HT1080 (cell line): ENCODE data around the gene GH2. TPM values are rescaled to one million over a fixed set of nuclear protein-coding genes. Genes with fewer than 3 reads are reported as not detected.

Source experiments
- DNase-seq: peaks from one replicate; pipeline ENCODE4 v3.0.0-alpha.2; 2015; ENCODE audit warnings: low read depth
- total RNA-seq: library from RNA; depleted of rRNA; stranded (reverse); fragments of >200 nt; shearing (Covaris generic); gene quantifications from 2 replicates; pipeline ENCODE4 v1.2.3, GENCODE V29; 2014

The GH2 gene
- total RNA-seq, 1 experiment from 2014 or later = not detected

DNA sequence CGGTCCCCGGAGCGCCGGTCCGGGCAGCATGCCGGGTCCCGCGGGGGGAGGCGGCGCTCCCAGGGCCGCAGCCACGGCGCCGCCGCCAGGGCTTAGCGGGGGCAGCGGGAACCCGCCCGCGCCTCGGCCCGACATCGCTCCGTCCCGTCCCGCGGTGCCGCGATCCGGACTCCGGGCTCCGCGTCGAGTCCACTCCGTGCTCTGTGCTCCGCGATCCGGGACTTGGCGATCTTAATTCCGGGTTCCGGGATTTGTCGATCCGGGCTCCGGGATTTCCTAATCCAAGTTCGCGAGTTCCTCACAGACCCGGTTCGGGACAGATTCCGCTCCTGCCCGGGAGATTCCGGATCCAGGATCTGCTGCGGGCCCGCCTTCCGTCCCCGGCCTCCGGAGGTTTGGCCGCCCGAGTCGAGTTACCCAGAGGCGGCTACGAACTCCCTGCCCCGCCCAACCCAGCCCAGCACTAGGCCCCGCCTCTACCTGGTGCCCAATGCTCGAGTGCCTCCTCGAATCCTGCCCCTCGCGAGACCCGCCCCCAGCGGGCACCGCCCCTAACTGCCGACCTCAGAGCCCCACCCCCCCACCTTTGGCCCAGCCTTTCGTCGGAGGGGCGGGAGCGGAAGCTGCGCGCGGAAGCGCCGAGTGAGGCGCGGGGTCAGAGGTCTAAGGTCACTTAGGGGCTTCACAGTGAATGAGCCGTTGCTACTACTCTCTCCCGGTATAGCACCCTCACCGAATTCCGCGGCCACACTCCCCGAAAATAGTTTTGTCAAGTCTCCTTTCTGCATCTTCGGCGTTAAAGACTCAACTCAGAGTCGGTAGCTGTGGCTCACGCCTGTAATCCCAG lies 39.0 kb downstream of the GH2 start, which contains the start of gene SMARCD2:
TSS of gene SMARCD2 (minus strand) at position 146 of the 847 bp plus-strand sequence. CDS start at position 135, 11 bp downstream.
- DNase-seq = peak; percentile 97

DNA sequence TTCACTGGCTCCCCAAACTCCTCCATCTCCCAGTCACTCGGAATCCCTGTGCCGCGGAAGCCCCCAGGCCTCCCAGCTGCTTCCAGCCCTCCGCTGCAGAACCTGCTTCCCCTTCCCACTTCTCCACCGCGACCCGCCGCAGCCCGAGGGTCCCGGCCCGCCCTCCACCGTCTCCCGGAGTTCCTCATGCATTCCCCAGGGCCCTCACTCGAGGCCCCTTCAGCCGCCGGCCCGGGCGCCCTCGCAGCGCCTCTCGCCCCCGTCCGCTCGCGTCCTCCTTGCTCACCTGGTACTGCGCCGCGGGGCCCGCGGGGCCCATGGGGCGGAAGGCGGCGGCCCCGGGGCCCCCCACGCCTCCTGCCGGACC lies 39.6 kb downstream of the GH2 start:
- no peak for DNase-seq

DNA sequence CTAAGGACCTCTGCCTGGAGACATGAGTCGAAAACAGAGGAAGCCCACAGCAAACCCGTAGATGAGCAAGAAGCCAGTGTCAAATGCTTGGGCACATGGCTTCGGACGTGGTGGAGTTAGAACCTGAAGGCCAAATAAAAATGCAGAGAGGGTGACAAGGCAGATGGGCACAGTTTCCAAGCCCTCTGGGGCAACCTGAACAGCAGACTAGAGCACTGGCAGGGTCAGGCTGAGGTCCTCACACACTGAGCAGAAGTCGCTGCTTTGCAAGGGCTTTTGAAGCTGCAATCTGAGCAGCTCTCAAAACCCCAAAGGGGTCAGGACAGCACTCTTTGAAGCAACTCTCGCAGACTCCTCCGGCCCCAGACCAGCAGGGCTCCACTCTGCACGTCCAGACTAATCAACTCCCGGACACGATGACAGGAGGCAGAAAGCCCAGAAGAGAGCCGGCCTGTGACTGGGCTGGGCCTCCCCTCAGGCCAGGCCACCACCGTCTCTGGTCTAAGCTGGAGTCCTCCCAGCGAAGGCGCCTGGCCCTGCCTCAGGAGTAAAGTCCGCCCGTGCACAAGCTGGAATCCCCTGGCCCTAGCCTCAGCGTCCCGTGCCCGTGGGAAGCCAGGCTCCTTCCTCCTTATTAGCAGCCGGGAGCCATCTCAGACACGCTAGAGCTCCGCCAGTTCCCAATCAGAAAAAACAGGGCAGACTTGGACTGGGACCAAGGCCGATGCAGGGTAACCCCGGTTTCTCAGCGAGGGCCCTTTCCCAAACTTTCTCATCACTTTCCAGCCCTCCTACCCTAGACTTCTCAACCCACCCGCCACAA lies 40.2 kb downstream of the GH2 start:
- no peak for DNase-seq

DNA sequence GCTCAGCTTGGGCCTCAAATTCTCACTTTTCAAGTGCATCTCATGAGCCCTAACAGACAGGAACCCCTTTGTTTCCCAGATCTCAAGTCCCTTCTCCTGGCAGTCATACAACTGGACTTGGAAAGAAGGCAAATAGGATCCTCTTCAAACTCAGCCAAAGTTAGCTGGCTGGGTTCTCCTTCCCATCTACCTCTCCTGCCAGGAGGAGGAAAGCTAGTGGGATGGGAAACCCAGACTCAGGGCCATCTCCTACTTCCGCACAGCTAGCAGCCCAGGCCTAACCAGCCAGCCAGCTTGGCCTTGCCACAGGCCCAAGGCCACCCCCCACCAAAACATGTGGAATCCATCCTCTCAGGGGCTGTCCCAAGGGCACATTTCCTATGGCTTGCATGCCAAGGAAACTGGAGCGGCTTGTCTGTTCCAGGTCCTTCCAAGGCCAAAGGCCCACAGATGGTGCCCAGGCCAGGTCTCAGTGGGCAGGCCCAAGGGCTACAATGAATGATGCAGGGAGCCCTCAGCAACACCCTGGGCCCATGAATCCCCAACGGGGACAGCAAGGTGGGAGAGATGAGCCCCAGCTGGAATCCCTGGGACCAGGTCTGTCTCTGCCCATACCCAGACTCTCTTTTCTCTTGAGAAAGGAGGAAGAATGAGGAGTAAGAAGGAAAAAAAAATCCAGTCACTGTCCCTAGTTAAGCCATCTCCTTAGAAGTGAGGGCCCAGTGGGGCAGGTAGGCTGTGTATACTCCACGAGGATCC lies 41.0 kb downstream of the GH2 start:
- no peak for DNase-seq

DNA sequence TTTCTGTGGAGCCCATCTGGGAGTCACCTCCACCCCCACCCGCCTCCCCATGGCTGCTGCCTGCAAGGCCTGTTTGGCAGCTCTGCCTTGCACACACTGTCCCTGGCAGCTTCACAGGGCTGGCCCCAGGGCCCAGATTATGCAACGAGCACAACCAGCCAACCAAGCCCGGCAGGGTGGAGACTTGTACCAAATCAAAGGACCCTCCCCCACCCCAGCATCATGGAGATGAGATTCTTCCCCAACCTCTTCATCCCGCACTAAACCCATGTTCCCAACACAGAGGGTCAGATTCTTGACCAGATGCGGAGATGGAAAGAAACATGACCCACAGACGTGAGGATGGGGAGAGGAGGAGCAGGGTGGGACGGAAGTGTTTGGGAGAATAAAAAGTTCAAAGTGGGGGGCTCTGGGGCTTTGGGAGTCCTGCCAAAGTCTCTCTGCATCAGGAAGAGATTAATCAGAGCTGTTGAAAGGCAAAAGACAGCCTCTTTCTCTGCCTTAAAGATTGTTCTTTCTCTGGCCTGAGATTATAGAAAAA lies 43.0 kb downstream of the GH2 start:
- no peak for DNase-seq

DNA sequence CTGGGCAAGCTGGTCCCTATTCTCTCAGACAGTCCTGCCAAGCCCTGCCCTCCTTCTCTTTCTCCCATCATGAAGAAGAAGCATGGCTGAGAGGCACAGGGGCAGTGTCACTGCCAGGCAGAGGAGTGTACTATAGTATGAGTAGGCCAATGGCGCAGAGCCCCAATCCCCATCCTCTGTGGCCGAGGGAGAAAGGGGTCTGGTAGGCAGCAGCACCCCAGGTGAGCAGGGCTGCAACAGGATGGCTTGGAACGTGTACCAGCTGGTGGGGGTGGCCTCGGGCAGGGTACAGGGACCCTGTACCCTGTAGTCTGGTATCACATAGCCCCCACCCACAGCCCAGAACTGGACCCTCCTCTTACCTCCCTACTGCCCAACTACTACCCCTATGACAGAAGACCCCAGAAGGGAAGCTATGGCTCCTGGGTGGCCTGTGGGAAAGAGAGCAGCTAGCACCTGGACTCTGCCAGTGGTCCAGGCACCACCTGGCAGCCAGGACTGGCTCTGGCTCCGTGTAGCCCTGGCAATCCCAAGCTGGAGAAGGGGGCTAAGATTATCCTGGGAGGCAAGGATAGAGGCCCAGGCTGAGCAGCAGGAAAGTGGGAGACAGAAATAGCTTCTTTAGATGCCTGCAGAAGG lies 43.7 kb downstream of the GH2 start:
- DNase-seq = no peak

DNA sequence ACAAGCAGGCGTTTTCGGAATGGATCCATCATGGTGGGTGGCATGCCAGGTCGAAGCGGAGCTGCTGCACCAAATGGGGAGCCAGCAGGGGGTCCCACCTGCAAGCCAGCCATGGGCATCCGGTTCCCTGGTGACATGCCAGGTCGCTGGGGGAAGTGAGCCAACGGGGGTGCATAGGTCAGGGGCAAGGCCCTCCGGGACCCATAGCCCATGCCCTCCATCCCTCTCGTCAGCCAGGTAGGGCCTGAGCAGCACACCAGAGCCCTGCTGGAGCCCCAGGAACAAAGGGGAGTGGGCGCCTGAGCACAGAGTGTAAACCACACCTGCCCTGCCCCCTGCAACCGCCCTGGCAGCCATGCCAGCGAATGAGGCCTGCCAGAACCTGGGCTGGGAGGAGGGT lies 44.3 kb downstream of the GH2 start:
- DNase-seq = no peak

DNA sequence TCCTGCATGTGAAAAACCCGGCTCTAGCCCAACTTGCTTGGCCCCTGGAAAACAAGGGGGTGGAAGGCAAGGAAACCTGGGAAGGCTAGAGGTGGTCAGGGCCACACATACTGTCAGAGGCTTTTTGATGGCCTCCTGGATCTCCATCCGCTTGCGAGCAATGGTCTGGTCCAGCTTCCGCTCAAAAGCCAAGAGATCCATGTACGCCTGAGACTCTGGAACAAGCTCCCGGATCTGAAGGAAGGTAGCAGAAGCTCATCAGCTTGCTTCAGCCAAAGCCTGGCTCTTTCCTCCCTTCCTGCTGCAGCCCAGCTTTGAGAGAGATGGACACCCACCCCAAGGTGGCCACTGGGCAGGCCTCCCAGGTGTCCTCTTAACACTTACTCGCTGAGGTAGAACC lies 44.9 kb downstream of the GH2 start:
- DNase-seq = no peak

DNA sequence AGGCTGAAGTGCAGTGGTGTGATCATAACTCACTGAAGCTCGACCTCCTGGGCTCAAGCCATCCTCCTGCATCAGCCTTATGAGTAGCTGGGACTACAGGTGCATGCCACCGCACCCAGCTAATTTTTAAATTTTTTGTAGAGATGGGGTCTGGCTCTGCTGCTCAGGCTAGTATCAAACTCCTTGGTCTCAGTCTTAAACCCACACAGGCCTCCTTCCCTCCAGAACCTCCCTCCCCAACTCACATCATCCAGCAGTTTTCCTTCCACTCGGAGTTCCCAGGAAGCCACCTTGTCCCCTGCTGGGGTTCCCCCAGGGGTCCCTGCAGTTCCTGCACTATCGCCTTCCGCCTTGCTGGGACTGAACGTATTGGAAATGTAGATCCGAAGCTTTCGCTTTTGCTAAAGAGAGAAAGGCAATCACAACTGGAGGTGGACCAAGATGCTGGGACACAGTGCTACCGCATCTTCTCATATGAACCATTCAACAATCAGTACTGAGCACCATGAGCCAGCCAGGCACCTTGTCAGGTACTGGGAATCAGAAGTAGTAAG lies 46.5 kb downstream of the GH2 start:
- no peak for DNase-seq

DNA sequence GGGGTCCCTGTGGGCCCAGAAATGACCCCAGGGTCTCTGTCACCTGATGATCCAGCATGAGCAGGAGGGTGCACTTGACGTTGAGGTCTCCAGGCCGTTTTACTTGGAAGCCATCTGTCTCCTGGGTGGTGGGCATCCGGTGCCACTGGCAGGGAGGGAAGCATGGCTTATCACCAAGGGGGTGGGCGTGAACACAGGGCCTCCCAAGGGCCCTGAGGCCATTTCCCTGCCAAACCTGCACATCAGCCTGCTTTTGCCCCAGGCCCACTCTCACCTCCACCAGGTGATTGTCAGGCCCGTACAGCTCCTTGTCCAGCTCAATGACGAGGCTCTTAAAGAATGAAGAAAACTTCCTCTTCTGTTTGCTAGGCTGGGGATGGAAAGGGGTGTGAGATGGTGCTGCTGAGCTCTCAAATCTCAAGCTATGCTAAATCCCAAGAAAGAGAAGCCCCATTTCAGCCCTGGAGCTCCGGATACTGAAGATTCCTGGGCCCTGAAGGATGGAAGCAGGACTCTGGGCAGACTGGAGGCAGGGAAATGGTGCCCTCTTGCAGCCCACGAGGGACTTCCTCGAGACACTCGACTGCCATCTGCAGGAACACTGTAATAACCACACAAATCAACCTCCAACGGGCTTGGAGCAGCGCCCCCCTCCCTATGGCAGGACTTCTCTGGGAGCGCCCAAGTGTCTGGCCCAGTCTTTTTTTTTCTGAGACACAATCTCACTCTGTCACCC lies 47.1 kb downstream of the GH2 start:
- DNase-seq = peak; percentile 87

DNA sequence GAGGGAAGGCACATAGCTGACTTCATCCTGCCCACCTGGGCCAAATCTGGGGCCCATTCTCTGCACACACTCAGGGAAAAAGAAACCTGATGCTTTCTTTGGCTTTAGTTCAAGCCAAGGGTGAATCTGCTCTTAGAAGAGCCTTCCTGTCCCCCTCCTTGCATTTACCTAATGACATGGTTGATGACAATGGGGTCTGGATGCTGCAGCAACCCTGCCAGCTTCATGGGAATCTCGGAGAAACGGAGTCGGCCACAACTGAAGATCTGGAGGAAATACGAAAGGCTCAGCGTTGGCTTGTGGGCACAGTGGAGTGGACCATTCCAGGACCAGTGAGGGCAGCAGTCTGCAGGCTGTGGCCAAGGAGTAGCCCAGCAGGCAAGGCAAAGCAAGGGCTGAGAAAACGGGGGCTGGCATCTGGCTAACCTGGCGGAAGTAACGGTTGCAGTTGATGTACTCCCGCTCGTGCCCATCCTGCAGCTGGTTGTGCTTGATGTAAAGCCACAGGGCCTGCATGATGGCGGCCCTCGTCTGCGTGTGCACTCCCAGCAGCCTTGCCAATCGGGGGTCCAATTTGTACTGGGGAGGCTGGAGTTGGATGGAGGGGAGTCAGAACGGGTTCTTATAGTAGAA lies 47.9 kb downstream of the GH2 start:
- no peak for DNase-seq

DNA sequence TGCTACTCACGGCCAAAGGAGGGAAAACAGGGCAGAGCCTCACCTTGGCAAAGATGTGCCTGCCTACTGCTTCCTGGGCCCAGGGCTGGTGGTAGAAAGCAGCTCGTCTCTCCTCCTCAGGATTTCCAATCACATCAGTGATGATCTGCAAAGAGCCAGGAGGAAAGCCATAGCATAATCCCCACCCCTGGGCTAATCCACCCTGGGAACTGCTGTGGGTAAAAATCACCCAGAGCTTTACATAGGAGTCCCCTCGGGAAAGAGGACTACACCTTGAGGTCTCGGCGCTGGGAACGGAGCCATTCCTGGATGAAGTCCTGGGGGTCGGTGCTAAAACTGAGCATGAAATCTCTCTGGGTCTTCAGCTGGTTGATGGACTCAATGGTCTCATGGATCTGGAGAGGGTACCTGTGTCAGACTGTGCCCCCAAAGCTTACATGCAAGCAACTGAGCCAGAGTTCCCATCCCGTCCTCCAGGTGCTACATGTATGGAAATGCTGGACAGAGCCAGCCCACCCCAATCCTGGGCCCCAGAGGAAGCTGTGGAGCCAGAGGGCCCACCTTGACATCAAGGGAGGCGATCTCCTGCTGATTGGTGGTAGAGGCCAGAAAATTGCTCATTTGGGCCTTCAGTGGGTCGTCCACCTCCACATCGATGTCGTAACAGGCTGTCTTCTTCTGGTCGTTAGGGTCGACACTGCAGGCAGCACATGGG lies 48.6 kb downstream of the GH2 start:
- no peak for DNase-seq

DNA sequence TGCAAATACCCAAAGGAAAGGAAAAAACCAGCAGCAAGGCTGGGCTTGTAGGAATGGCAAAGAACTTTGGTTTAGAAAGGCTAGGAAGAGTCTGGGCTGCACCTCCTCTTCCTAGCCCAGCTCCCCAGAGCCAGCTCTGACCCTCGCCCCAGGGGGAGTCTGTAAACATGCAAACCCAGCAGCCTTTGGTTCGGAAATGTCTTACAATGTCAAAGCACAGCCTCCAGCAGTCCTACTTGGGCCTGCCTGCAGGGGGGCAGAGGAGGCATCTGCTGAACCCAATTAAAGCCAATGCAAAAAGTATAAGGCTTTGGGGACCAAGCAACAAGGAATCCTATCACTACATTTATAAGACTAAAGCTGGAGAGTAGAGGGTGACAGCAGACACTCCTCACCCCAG lies 49.3 kb downstream of the GH2 start:
- DNase-seq = no peak

DNA sequence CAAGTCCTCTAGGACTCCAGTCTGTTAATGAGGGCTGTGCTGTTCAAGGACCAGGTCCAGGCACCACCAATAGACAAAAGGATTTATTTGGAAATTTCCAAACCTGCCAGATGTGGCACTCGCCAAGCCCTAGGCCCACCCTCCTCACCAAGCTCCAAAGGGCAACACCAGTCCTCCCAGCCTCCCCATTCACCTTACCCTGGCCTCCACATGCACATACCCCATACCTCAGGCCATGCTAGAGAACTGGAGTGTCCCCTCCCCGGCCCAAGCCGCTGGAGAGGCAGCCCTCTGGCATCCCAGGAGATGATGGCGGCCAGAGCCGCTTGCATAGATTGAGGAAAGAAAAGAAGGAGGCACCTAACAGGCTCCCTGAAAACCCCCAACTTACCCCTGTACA lies 49.7 kb downstream of the GH2 start:
- no peak for DNase-seq

DNA sequence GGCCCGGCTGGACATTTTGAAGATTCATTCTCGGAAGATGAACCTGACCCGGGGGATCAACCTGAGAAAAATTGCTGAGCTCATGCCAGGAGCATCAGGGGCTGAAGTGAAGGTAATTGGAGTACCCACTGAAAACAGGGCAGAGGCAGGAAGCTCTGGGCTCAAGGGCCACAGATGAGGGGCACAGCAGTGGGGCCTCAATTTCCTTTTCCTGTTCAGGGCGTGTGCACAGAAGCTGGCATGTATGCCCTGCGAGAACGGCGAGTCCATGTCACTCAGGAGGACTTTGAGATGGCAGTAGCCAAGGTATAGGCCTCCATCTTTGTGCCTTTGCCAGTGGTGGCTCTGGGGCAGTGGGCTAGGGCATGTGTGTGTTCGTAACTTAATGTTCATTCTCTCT lies 50.2 kb downstream of the GH2 start:
- DNase-seq = no peak

DNA sequence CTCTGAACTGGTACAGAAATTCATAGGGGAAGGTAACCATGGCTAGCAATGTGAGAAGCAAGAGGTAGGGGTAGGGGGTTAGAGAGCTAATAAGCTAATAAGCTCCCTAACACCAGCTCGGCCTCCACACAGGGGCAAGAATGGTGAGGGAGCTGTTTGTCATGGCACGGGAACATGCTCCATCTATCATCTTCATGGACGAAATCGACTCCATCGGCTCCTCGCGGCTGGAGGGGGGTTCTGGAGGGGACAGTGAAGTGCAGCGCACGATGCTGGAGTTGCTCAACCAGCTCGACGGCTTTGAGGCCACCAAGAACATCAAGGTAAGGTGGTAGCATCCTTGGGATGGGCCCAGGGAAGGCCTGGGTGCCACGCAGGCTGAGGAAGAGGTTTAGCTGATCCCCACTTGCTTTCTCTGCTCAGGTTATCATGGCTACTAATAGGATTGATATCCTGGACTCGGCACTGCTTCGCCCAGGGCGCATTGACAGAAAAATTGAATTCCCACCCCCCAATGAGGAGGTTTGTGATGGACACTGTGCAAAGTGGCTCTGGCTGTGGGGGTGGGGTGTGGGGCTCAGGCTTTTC lies 50.7 kb downstream of the GH2 start:
- no peak for DNase-seq

DNA sequence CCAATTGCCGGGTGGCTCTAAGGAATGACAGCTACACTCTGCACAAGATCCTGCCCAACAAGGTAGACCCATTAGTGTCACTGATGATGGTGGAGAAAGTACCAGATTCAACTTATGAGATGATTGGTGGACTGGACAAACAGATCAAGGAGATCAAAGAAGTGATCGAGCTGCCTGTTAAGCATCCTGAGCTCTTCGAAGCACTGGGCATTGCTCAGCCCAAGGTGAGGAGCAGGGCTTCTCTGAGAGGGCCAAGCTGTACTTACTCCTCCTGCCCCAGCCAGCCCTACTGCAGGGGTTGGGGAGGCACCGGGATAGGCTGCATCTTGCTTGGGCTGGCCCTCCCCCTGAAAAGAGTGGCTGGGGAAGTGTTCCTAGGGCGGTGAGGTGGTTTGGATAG lies 51.5 kb downstream of the GH2 start:
- DNase-seq = no peak
